NAMALWA (cell line): ENCODE data around the gene PON2.

Experiments
- DNase-seq: peaks from one replicate; pipeline ENCODE4 v3.0.0-alpha.2; 2015; ENCODE audit warnings: low spot score

The PON2 gene

GRCh38 chr7:95444796-95445195 is 10.0 kb upstream of the PON2 start:
- no peak for DNase-seq

DNA sequence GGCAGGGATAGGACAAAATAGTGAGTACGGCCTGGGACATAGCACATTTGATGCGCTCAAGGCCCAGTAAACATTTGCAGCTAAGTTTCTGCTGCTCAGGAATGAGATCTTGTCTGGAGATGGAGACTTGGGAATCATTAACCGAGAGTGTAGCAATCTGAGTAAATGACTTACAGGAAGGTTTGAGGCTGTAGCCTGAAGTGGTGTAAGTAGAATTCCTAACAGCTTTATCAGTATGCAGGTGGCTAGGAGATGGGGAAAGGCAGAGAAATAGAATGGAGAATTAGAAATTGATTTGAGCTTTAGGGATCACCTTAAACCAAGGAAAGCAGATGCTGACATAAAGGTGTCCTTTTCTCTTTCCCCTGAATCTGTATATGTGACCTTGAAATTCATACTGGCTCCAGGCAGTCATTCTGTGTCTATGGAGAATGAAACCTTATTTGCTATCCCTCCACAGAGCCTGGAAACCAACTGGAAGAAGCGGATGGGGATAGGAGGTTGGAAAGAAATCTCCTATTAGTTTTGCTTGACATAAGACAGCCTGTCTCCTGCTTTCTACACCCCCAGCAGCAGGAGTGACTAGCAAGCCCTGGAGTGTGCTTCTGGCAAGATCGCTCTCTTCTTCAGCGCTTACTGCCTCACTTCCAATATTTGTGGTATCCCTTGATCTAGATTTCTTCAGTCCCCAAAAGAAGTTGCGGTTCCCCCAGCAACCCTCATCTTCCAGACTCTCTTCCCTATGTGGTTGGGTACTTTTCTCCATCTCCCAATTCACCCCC is 6.4 kb upstream of the PON2 start:
- DNase-seq = no peak

DNA sequence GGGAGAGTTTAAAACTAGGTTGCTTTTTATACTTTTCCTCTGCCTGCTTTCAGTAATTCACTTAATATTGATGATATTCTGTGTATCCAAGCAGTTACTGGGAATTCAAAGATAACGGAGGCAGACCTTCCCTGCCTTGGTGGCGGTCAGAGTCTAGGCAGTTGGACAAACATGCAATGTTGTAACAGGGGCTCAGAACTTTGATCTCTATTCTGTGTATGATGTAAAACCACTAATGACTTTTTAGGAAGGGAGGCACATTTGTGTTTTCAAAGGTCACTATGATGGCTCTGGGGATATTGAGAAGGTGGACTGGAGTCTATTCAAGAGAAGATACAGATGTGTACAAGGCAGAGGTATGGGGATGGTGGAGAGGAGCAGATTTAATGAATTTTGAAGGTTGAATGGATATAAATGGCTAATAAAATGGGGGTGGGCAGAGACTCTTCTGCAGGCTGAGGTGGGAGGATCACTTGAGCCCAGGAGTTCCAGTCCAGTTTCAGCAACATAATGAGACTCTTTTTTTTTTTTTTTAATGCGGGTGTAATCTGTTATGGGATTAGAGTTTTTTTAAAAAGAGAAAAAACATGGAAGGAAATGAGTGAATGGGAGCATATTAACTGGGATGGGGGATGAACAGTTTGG is 5.7 kb upstream of the PON2 start:
- DNase-seq = no peak

DNA sequence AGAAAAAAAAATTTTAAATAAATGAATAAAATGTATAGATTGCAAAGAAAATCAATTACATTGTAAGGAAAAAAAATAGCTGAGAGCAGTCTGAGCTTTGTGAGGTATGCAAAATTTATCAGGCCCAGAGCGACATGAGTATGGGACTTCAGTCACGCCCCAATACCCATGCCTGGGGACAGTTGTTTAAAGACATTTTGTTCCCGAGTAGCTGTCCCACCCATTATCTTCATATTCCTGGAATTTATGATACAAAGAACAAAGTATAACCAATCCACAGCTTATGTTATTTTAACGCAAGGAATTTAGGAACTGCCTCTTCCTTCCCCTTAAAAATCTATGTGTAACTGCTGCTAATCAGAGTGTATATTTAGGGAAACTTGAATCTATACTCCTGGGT is 1.6 kb upstream of the PON2 start:
- no peak for DNase-seq

DNA sequence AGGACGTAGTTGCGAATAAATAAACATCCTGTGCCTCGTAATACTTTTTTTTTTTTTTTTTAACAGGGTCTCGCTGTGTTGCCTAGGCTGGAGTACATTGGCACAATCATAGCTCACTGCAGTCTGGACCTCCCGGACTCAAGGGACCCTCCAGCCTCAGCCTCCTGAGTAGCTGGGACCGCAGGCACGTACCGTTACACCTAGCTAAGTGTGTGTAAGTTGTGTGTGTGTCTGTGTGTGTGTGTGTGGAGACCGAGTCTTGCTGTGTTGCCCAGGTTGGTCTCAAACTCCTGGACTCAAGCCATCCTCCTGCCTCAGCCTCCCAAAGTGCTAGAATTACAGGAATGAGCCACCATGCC is 573 bp upstream of the PON2 start:
- no peak for DNase-seq

- no peak for DNase-seq
Measured at GRCh38 chr7:95433952-95434556, 774 bp downstream of the PON2 start.

DNA sequence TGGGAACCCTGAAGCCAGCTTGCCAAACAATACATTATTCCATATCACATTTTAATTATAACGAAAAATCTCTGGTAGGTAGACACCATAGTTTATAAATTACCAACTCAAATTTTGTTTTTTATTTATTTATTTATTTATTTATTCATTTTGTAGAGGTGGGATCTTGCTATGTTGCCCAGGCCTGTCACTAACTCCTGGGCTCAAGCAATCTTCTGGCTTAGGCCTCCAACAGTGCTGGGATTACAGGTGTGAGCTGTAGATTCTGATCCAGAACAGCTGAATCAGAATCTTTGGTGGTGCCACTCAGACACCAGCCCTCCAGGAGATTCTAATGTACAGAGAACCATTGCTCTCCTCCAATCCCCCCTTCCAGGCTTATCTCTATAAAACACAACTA is 1.7 kb downstream of the PON2 start:
- DNase-seq = no peak

GRCh38 chr7:95432606-95433005 is 2.2 kb downstream of the PON2 start:
- DNase-seq = no peak

DNA sequence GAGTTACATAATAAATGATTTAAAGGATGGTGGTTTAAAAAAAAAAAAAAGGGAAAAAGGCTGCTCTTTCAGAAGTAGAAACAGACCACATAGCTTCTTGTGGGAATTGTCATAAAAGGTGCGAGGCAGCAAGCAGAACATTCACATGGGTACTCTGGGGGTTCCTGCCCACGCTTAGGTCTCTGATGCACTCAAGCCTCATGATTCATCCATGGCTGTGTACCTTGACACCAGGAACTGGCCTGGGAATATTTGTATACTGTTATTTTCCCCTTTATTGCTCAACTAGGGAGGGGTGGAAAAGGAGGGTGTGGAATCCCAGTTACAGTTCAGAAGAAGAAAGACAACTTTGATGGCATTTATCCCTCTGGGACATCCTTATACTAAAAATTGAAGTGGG is 4.0 kb downstream of the PON2 start:
- no peak for DNase-seq

DNA sequence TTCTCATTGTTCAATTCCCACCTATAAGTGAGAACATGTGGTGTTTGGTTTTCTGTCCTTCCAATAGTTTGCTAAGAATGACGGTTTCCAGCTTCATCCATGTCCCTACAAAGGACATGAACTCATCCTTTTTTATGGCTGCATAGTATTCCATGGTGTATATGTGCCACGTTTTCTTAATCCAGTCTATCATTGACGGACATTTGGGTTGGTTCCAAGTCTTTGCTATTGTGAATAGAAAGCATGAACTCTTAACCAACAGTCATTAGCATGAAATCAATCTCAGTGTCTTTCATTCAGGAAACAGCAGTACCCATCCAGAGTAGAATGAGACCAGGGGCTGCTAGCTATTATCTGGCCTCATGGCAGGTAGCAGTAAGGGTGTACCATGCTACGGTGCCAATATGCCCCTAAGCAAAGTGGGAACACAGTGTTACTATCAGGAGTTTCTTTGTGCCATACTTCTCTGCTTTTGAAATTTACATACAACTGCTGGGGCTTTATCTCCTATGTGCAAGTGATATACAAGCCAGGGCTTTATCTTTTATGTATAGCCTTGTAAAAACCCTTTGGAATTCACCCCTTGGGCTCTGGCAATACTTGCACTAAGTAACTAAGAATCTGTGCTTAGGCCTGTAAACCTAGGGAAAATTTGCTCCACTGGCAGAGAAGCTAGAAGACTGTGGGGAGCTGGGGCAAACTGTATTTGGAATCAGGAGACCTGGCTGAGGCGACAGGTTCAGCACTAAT is 5.4 kb downstream of the PON2 start:
- DNase-seq = no peak

DNA sequence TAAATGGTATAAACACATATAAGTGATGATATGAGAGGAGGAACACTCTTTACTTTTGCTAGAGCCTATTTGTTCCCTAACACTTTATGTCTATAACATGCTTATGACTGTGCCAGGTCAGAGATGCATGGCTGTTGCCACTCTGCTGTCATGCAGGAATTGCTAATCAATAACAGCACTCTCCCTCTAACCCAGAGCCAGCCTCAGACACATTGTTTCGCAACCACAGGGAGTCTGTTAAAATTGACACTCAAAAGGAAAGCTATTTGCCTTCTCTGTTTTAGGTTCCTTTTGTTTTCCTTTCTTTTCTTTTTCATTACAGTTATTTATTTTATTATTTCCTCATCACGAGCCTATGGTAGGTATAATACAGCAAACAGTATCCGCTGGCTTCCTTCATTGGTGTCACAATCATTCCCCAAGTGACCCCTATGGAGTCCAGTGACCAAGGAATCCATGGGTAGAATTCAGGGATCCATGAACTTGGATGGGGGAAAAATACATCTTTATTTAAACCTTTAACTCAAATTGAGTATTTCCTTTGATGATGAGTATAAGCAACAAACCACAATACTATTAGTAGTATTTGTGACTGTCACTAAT is 6.8 kb downstream of the PON2 start:
- DNase-seq = no peak

DNA sequence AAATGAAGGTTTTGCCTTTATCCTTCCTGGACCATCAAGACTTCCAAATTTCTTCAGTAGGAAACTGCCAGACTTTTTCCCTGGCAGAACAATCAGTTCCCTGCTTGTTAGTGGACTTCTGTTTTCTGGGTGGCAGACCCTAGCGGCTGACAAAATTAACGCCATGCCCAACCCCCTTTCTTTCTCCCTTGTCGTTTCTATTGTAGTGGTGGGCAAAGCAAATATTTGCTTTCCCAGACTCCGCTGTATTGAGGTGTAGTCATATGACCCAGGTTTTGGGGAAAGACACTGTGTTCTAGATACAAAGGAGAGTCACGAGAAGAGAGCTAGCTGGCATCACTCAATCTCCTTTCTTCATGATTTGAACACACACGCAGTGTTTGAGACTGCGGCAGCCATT is 7.7 kb downstream of the PON2 start:
- DNase-seq = no peak

DNA sequence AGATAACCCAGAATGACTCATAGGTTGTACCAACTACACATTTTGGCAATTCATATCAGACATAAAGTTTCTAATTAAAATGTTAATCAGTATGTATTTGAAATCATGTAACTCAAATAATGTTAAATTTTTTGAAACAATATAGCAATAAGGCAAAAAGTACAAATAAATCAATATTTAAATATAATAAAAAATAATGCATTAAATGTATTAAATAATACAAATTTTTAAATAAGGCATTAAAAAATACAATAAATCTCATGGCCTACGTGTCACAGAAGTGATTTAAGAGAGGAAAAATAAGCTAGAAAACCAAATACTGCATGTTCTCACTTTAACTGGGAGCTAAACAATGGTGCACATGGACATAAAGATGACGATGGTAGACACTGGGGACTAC is 9.1 kb downstream of the PON2 start:
- no peak for DNase-seq

- DNase-seq = no peak
Measured at GRCh38 chr7:95424716-95425115, 10.1 kb downstream of the PON2 start.

DNA sequence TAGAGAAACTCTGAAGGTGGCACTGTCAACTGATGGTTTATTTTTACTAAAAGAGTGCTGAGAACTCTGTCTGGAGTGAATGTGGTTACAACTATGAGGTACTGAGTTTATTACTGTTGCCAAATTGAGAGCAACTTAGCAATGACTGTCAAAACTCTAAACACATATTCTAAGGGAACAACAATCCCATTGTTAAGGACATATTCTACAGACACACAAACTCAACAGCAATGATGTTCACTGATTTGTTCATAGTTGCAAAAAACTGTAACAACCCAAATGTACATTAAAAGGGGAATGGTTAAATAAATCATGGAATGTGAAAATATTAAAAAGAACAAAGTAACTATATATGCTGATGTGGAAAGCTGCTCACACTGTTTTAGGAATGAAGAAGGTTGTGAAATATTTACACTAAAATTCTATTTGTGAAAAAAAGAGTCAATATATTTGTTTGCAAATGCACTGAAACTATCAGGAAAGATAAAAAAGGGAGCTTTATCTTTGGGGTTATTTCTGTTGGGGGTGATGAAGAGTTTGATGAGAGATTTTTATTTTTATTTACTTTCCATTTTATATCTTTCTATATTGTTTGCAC is 12.9 kb downstream of the PON2 start:
- DNase-seq = no peak

DNA sequence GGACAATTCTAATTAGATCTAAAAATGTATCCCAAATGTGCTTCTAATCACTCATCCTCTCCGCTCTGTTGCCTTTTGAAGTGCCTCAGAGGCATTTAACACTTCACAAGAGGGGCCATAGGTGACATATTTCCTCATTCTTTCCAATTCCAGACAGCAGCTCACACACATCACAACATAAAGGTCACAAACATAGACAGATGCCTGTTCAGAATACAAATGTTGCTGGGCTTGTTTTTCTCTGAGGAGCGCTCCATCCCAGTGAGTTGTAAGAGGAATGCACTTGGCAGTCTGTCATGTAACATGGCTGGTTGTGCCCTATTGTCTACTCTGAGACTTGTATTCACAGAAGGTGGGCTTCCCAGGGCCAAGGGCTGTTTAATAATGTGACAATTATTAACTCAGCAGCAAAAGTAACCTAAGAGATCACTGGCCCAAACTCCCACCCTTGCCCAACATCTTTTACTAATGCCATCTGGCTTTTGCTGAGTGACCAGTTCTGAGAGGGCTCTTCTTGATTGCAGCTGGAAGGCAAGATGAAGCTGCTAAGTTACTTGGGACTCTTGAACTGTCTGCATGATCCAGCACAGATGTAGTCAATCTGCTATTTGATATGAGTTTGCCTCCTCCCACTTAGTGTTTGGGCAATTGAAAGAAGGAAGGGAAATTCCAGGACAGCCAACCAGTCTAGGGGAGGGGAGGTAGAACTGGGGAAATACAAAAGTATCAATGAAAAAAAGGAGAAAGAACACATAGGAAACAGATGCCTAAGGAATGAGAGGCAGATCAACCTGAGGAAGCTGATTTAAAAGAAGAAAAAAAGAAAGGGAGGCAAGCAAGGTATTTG is 13.6 kb downstream of the PON2 start:
- DNase-seq = no peak

DNA sequence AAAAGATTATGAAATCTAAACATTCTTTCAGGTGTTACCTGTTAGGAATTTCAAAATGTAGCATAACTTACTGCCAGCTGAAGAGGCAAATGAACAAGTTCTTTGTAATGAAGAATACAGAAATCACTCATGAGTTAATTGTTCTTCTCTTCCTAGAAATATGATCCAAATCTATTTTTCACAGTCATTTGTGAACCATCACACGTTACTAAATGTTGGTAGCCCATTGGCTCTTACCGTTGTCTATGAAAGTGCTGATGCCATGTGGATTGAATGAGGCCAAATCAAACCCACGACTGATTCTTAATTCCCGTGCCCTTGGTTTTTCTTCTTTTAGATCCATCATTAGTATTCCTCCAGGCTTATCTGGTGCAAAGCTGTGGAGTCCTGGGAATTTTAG is 22.8 kb downstream of the PON2 start:
- no peak for DNase-seq

GRCh38 chr7:95411666-95412065 is 23.2 kb downstream of the PON2 start:
- DNase-seq = no peak

DNA sequence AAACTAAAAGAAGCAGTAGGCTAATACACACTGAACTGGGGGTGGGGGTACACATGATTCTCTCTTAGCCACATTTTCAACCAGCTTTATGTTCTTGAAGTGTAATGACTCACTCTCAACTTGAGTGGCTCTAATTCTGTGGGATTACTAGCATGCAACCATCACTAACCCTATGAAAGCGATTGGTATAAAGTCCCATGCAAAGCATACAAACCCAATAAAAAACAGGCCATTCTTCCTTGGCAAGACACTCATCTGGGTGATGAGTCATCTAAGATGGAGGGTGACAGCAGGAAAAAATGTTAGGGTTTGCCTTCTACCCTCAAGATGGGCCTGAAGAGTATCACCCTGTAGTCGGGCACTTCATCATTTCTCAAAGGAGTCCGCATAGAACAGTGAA is 23.8 kb downstream of the PON2 start:
- no peak for DNase-seq

GRCh38 chr7:95407751-95408150 is 27.1 kb downstream of the PON2 start:
- no peak for DNase-seq

GRCh38 chr7:95405800-95406199 is 29.0 kb downstream of the PON2 start:
- no peak for DNase-seq
